Right cardiac atrium (tissue), 5 donors: ENCODE data around the gene MRPL36. TPM values are rescaled to one million over a fixed set of nuclear protein-coding genes. Genes with fewer than 3 reads are reported as not detected.

Source experiments
- ATAC-seq, 2 donors: fragments of 200-7000 bp; cut with Tn5 transposase; one replicate each; pipeline versions ENCODE4 v1.8.0 to v1.9.1; 2020; ENCODE audit warnings: moderate library complexity in 2 of 2, mild to moderate bottlenecking in 1 of 2
- DNase-seq, 3 donors: peaks; one replicate each; pipeline ENCODE4 v3.0.0-alpha.2; 2020
- H3K27ac ChIP-seq: one replicate; pipeline ENCODE4 v1.5.1; 2013; ENCODE audit warnings: mild to moderate bottlenecking, low read length, control low read depth, moderate library complexity
- H3K27me3 ChIP-seq: one replicate; pipeline ENCODE4 v1.6.1; 2013; ENCODE audit not compliant: control insufficient read depth, insufficient read depth
- H3K4me1 ChIP-seq: one replicate; pipeline ENCODE4 v1.6.1; 2013; ENCODE audit warnings: low read length; ENCODE audit not compliant: control insufficient read depth, insufficient read depth
- H3K4me3 ChIP-seq: one replicate; pipeline ENCODE4 v1.5.1; 2013; ENCODE audit warnings: low read length, control low read depth
- H3K9me3 ChIP-seq: one replicate; pipeline ENCODE4 v1.6.1; 2013; ENCODE audit warnings: low read length; ENCODE audit not compliant: control insufficient read depth
- WGBS: extraction: QIAGEN DNeasy Blood & Tissue Kit; methylation state at CpG from one replicate; pipeline ENCODE4 v1.1.7; 2013; 5-methylcytosine and 5-hydroxymethylcytosine counted together
- intact Hi-C, 4 donors: fragments of 100-400 bp; cut with DNase I; formaldehyde crosslinking; loops; one replicate each; pipeline versions ENCODE4 v1.11.0 to v1.14.0; 2022 to 2023
- polyA plus RNA-seq: library from polyadenylated mRNA; stranded (reverse); fragments of 200-250 nt; gene quantifications from one replicate; pipeline ENCODE4 v1.2.3, GENCODE V29; 2013
- total RNA-seq, 4 donors: library from RNA; stranded (reverse); fragmentation: NEBNext Ultra II Directional; extraction: Animal tissue kit (Norgen Biotek cat#: 25700); gene quantifications; one replicate each; pipeline ENCODE4 v1.2.1, GENCODE V29; 2021
- donor health status: healthy with polysubstance abuse.
- donor health status: DM: no; HTN: yes; CAD: no.
- donor health status: DM: no; HTN: no; CAD: no.
- donor health status: DM: no; HTN: yes; CAD: no; lungs with severe emphysema.
- donor health status: DM: yes; HTN: yes; CAD: no.

The MRPL36 gene
- total and polyA plus RNA-seq, 5 donors = 40.8 to 104 (median 48.1) TPM

DNA sequence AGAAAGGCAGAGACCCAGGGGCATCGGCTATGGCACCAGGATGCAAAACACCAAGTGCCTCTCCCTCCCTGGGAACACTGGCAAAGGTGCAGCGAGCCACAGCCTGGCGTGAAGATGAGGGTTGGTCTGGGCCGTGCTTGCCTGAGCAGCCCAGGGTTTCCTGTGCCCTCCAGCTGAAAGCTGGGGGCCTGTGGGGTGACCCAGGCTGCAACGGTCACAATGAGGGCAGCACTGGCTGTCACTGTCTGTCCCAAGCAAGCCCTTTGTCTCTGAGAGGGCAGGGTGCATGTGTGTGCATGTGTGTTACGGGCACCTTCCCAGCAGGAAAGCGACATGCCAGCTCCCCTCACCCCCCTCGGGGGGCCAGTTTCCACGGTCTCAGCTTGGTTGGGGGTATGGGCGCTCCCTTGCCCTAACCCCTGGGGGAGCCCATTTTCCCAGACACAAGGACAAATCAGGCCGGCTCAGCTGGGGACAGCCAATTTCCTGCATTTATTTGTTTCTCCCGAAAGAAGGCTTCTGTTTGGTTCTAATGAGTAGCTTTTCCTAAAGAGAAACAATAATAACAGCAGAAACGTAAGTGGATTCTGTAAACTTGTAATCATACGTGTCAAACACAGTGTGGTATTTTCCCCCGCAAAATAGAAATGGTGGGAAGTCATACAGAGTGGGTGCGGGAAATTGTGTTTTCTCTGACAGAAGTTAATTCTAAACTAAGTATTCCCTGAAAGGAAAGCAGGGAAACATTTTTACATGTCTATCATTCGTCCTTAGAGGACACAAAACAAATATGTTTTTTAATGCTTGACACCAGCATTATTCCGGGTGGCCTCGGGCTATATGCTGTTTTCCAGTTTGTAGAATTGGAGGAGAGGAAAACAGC is 21.3 kb downstream of the MRPL36 start:
- no peaks in the 10 kb centered on the region for H3K4me1 ChIP-seq
- DNase-seq (peak in 1 of 3 donors; percentile 29), ATAC-seq (no peak)
- no peaks in the 10 kb centered on the region for H3K27me3 ChIP-seq
- no peak overlapping the region for H3K4me3 ChIP-seq
- no peaks in the 10 kb centered on the region for H3K9me3 ChIP-seq
- WGBS = 71% methylated on average over 19 of the region's 19 CpGs
- intact Hi-C loops = no loop called here
- no peak overlapping the region for H3K27ac ChIP-seq

GRCh38 chr5:1777281-1778137 is 22.1 kb downstream of the MRPL36 start:
- WGBS = 87% methylated on average over 31 of the region's 31 CpGs
- intact Hi-C loops = no loop called here

GRCh38 chr5:1776831-1777230 is 22.8 kb downstream of the MRPL36 start:
- H3K9me3 ChIP-seq = no peaks in the 10 kb centered on the region
- DNase-seq = no peak

More at GRCh38 chr5:1777281-1778137, 22.1 kb downstream of the MRPL36 start:
- Histone ChIP-seq H3K4me1 (no peaks in the 10 kb centered on the region), H3K4me3 (no peak overlapping the region), H3K27me3 (no peaks in the 10 kb centered on the region), H3K27ac (no peak overlapping the region), H3K9me3 (no peaks in the 10 kb centered on the region)
- DNase-seq (peak in 2 of 3 donors; percentile 30 to 40), ATAC-seq (peak in 1 of 2 donors; percentile 10)

GRCh38 chr5:1772634-1773033 is 27.0 kb downstream of the MRPL36 start:
- Histone ChIP-seq H3K27me3 (no peaks in the 10 kb centered on the region), H3K9me3 (no peaks in the 10 kb centered on the region), H3K27ac (no peak overlapping the region), H3K4me3 (no peak overlapping the region), H3K4me1 (no peaks in the 10 kb centered on the region)
- 16% methylated on average over 5 of the region's 5 CpGs for WGBS
- DNase-seq (no peak), ATAC-seq (peak in 1 of 2 donors; percentile 37)
- intact Hi-C loops = no loop called here

More at GRCh38 chr5:1776831-1777230, 22.8 kb downstream of the MRPL36 start:
- intact Hi-C loops = no loop called here
- WGBS = 87% methylated on average over 6 of the region's 6 CpGs
- no peaks in the 10 kb centered on the region for H3K4me1 ChIP-seq
- no peak for ATAC-seq
- H3K27me3 ChIP-seq = no peaks in the 10 kb centered on the region
- no peak overlapping the region for H3K4me3 ChIP-seq
- H3K27ac ChIP-seq = no peak overlapping the region

DNA sequence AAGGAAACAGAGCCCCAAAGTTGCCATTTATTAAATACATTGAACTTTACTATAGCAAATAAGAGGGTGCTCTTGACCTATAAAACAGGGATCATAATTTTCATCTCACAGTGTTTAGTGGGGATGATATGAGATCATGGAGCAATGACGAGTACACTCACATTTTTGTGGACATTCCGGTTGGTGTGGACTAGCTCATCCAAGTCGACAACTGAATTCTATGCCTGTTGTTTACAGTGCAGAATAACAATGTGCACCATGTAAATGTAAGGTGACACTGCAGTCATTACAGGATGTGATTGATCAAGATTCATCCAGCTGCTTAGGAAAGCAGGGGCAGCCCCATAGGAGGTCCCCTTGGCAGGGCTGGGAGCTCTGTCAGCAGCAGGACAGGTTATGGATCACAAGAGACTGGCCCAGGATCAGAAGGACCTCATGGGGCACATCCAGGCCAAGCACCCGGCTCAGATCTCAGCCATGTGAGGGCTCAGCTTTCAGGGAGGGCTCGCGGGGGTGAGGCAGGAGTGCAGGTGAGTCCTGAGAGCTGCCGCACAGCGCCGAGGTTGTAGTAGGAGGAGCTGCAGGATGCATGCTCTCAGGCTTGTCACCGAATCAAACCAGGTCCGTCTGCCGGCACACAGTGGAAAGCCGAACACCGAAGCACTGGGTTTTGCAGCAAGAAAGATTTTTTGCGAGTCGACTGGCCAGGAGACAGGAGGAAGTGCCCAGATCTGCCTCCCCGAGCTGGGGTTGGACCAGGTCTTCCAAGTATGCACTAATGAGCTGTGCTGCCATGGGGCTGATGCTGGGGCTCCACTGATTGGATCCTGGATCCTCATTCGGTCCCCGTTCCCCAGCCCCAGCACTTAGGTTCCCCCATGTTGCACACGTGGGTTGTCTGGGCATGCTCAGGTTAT is 28.2 kb downstream of the MRPL36 start:
- WGBS = 69% methylated on average over 20 of the region's 20 CpGs
- H3K27ac ChIP-seq = no peak overlapping the region
- H3K9me3 ChIP-seq = no peaks in the 10 kb centered on the region
- intact Hi-C loops = no loop called here
- H3K4me3 ChIP-seq = no peak overlapping the region
- H3K27me3 ChIP-seq = no peaks in the 10 kb centered on the region
- no peak for ATAC-seq
- peak in 2 of 3 donors; percentile 22 to 29 for DNase-seq
- H3K4me1 ChIP-seq = no peaks in the 10 kb centered on the region

DNA sequence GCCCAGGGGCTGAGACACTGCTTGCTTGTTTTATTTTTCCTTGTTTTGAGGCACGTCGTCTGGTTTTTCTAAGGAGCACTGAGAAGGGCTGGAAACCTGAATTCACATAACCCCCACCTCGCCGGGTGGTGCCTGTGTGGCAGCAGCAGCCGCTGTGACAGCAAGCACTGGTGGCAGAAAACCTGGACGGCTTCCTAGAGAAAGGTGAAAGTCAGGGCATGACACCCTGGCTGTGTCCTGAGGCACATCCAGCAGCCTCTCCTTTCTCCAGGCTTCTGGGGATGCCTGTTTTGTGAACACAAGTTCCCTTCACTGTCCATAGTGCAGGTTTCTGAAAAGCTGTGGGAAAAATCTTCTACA is 29.2 kb downstream of the MRPL36 start:
- no peak for DNase-seq
- no peak for ATAC-seq

GRCh38 chr5:1769752-1770442 is 29.7 kb downstream of the MRPL36 start:
- intact Hi-C loops = loop anchor here in 3 of 4 donors (10.0 kb wide), 2 partner anchors 265 to 385 kb away; no protein-coding TSS in a partner anchor

More for the DNA sequence above, 29.2 kb downstream of the MRPL36 start:
- intact Hi-C loops = no loop called here
- H3K27me3 ChIP-seq = no peaks in the 10 kb centered on the region
- H3K4me1 ChIP-seq = no peaks in the 10 kb centered on the region
- 65% methylated on average over 6 of the region's 6 CpGs for WGBS
- H3K27ac ChIP-seq = no peak overlapping the region
- H3K9me3 ChIP-seq = no peaks in the 10 kb centered on the region
- no peak overlapping the region for H3K4me3 ChIP-seq

GRCh38 chr5:1769017-1769640 is 30.5 kb downstream of the MRPL36 start:
- 94% methylated on average over 54 of the region's 54 CpGs for WGBS
- Histone ChIP-seq H3K27ac (no peak overlapping the region), H3K4me1 (no peaks in the 10 kb centered on the region), H3K9me3 (no peaks in the 10 kb centered on the region), H3K27me3 (no peaks in the 10 kb centered on the region), H3K4me3 (no peak overlapping the region)
- intact Hi-C loops = loop anchor here in 3 of 4 donors (10.0 kb wide), 2 partner anchors 266 to 386 kb away; no protein-coding TSS in a partner anchor
- DNase-seq = peak in 2 of 3 donors; percentile 24 to 41
- ATAC-seq = no peak

More at GRCh38 chr5:1769752-1770442, 29.7 kb downstream of the MRPL36 start:
- Histone ChIP-seq H3K4me3 (no peak overlapping the region), H3K4me1 (no peaks in the 10 kb centered on the region), H3K9me3 (no peaks in the 10 kb centered on the region), H3K27ac (no peak overlapping the region), H3K27me3 (no peaks in the 10 kb centered on the region)
- WGBS = 86% methylated on average over 30 of the region's 30 CpGs
- ATAC-seq = no peak
- peak in 1 of 3 donors; percentile 10 for DNase-seq

DNA sequence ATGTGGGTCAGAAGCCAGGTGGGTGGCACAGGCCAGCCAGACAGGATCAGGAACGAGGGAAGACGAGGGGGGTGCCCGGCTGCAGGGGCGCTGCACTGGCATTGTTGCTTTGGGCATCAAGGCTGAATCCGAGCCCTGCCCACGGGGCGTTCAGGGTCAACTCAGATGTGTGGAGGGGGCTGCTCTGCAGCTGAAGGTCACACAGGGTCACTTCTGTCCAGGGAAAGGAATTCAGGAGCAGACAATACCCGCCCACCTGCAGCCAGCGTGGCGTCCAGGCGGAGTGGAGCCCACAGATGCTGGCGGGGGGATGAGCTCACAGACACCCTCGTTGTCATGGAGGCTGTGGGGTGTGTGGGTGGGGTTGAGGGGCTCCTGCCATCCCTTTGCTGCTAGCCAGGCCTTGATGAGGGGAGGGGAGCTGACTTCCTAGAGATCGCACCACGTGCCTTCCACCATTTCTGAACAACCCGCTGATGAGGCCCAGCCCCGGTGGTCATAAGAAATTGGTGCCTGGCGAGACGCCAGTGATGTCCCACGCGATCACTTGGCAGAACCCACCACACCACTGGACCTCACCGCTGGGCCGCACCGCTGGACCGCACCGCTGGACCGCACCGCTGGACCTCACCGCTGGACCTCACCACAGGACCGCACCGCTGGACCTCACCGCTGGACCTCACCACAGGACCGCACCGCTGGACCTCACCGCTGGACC is 31.2 kb downstream of the MRPL36 start:
- no peak overlapping the region for H3K4me3 ChIP-seq
- H3K27me3 ChIP-seq = no peaks in the 10 kb centered on the region
- ATAC-seq = no peak
- 89% methylated on average over 35 of the region's 35 CpGs for WGBS
- peak in 2 of 3 donors; percentile 52 to 53 for DNase-seq
- no peak overlapping the region for H3K27ac ChIP-seq
- intact Hi-C loops = loop anchor here in 3 of 4 donors (10.0 kb wide), 2 partner anchors 266 to 386 kb away; no protein-coding TSS in a partner anchor
- H3K9me3 ChIP-seq = no peaks in the 10 kb centered on the region
- no peaks in the 10 kb centered on the region for H3K4me1 ChIP-seq
